OCI-M2 (cell line): ENCODE results near the gene SLC22A6.

Experiments used
- DNase-seq: peaks from one replicate; lab custom pipeline; 2025; ENCODE audit not compliant: unreplicated experiment; lab: John Stamatoyannopoulos, UW

SLC22A6 gene

GRCh38 chr11:62984451-62984991 is at the start of gene SLC22A6:
SLC22A6 (minus strand) TSS chr11:62984967; CDS start chr11:62984690, 277 bp downstream.
- DNase-seq, result no peak

- DNase-seq, result no peak
Measured at GRCh38 chr11:63032457-63032856, 47.7 kb upstream of the SLC22A6 start.

GRCh38 chr11:63023841-63024648 is 39.3 kb upstream of the SLC22A6 start:
- DNase-seq, result no peak

GRCh38 chr11:63023222-63023814 is 38.6 kb upstream of the SLC22A6 start:
- DNase-seq, result no peak

- no peak for DNase-seq
Measured at GRCh38 chr11:63022441-63022840, 37.7 kb upstream of the SLC22A6 start.

GRCh38 chr11:63020671-63021291 is 36.0 kb upstream of the SLC22A6 start:
- DNase-seq, result no peak

- DNase-seq, result no peak
Measured at GRCh38 chr11:63019506-63019905, 34.7 kb upstream of the SLC22A6 start.

GRCh38 chr11:63017306-63017974 is 32.7 kb upstream of the SLC22A6 start:
- no peak for DNase-seq

- no peak for DNase-seq
Measured at GRCh38 chr11:63015521-63016215, 30.9 kb upstream of the SLC22A6 start, which contains the start of gene SLC22A8. SLC22A8 (minus strand) TSS chr11:63015841; CDS start chr11:63014958, 883 bp downstream.

- DNase-seq, result no peak
Measured at GRCh38 chr11:63014408-63015055, 29.8 kb upstream of the SLC22A6 start.

- DNase-seq, result no peak
Measured at GRCh38 chr11:63012839-63013238, 28.1 kb upstream of the SLC22A6 start.

GRCh38 chr11:63012430-63012829 is 27.7 kb upstream of the SLC22A6 start:
- no peak for DNase-seq

GRCh38 chr11:63010934-63011439 is 26.2 kb upstream of the SLC22A6 start:
- no peak for DNase-seq

GRCh38 chr11:63007920-63008319 is 23.2 kb upstream of the SLC22A6 start:
- DNase-seq, result no peak

- DNase-seq, result no peak
Measured at GRCh38 chr11:63001456-63001855, 16.7 kb upstream of the SLC22A6 start.

GRCh38 chr11:62999649-63000048 is 14.9 kb upstream of the SLC22A6 start:
- DNase-seq, result no peak

- no peak for DNase-seq
Measured at GRCh38 chr11:62999156-62999555, 14.4 kb upstream of the SLC22A6 start.

GRCh38 chr11:62996271-62996670 is 11.5 kb upstream of the SLC22A6 start:
- no peak for DNase-seq

- no peak for DNase-seq
Measured at GRCh38 chr11:62994775-62995174, 10.0 kb upstream of the SLC22A6 start.

- DNase-seq, result no peak
Measured at GRCh38 chr11:62988276-62988675, 3.5 kb upstream of the SLC22A6 start.
